H9 (cell line): Measurements from ENCODE around the gene APOL2. TPM values are rescaled to one million over a fixed set of nuclear protein-coding genes. Genes with fewer than 3 reads are reported as not detected.

Experiments used
- DNase-seq: peaks from one replicate; pipeline ENCODE4 v3.0.0-alpha.2; 2017
- H2AFZ ChIP-seq: one replicate; pipeline ENCODE4 v1.6.1; 2013; ENCODE audit warnings: mild to moderate bottlenecking, low read length, control low read depth, moderate library complexity
- H2AK5ac ChIP-seq: 2 replicates; pipeline ENCODE4 v1.6.1; 2013; ENCODE audit warnings: low read length, control low read depth, mixed read lengths; ENCODE audit not compliant: insufficient read length
- H2BK120ac ChIP-seq: one replicate; pipeline ENCODE4 v1.6.1; 2013; ENCODE audit warnings: low read depth, mild to moderate bottlenecking, low read length, control low read depth, inconsistent platforms; ENCODE audit not compliant: poor library complexity, severe bottlenecking
- H2BK12ac ChIP-seq: 2 replicates; pipeline ENCODE4 v1.6.1; 2013; ENCODE audit warnings: low read length, control low read depth, mixed read lengths, low read depth; ENCODE audit not compliant: insufficient read length
- H2BK15ac ChIP-seq: 2 replicates; pipeline ENCODE4 v1.6.1; 2013; ENCODE audit warnings: low read depth, low read length, control low read depth
- H2BK20ac ChIP-seq: one replicate; pipeline ENCODE4 v1.6.1; 2013; ENCODE audit warnings: low read depth, mild to moderate bottlenecking, low read length, control low read depth, inconsistent platforms; ENCODE audit not compliant: poor library complexity, severe bottlenecking
- H2BK5ac ChIP-seq: 2 replicates; pipeline ENCODE4 v1.6.1; 2013; ENCODE audit warnings: low read length, control low read depth, mixed read lengths; ENCODE audit not compliant: insufficient read length
- H3K14ac ChIP-seq: 2 replicates; pipeline ENCODE4 v1.6.1; 2013; ENCODE audit warnings: low read length, control low read depth; ENCODE audit not compliant: insufficient read depth
- H3K18ac ChIP-seq: 2 replicates; pipeline ENCODE4 v1.6.1; 2013; ENCODE audit warnings: low read depth, mild to moderate bottlenecking, mixed read lengths, low read length, control low read depth; ENCODE audit not compliant: insufficient read length
- H3K23ac ChIP-seq: 2 replicates; pipeline ENCODE4 v1.6.1; 2013; ENCODE audit warnings: low read length, control low read depth, mixed read lengths, low read depth; ENCODE audit not compliant: insufficient read length
- H3K23me2 ChIP-seq: 2 replicates; pipeline ENCODE4 v1.6.1; 2013; ENCODE audit warnings: low read depth, mild to moderate bottlenecking, mixed read lengths, low read length, control low read depth; ENCODE audit not compliant: insufficient read length, poor library complexity, severe bottlenecking
- H3K27ac ChIP-seq: 2 replicates; pipeline ENCODE4 v1.5.1; 2013; ENCODE audit warnings: low read length, control low read depth, mixed read lengths, low read depth; ENCODE audit not compliant: insufficient read length
- H3K27me3 ChIP-seq: 2 replicates; pipeline ENCODE4 v1.6.1; 2013; ENCODE audit warnings: low read length, control low read depth, inconsistent platforms; ENCODE audit not compliant: insufficient read depth
- H3K4ac ChIP-seq: 2 replicates; pipeline ENCODE4 v1.6.1; 2013; ENCODE audit warnings: low read depth, mild to moderate bottlenecking, control low read depth, inconsistent platforms, low read length, moderate library complexity
- H3K4me1 ChIP-seq: 2 replicates; pipeline ENCODE4 v1.6.1; 2013; ENCODE audit warnings: low read length, control low read depth, inconsistent platforms; ENCODE audit not compliant: insufficient read depth
- H3K4me2 ChIP-seq: 2 replicates; pipeline ENCODE4 v1.6.1; 2013; ENCODE audit warnings: low read length, control low read depth, mixed read lengths; ENCODE audit not compliant: insufficient read length, insufficient read depth
- H3K56ac ChIP-seq: 2 replicates; pipeline ENCODE4 v1.6.1; 2013; ENCODE audit warnings: low read depth, mild to moderate bottlenecking, mixed read lengths, low read length, control low read depth; ENCODE audit not compliant: insufficient read length
- H3K79me1 ChIP-seq: 2 replicates; pipeline ENCODE4 v1.6.1; 2013; ENCODE audit warnings: low read depth, mild to moderate bottlenecking, moderate library complexity, low read length, control low read depth, inconsistent platforms; ENCODE audit not compliant: insufficient read depth, poor library complexity, severe bottlenecking
- H3K79me2 ChIP-seq: 2 replicates; pipeline ENCODE4 v1.6.1; 2013; ENCODE audit warnings: low read length, control low read depth, inconsistent platforms; ENCODE audit not compliant: insufficient read depth
- H3K9ac ChIP-seq: 2 replicates; pipeline ENCODE4 v1.6.1; 2013; ENCODE audit warnings: low read length, control low read depth, mixed read lengths; ENCODE audit not compliant: insufficient read length; ENCODE audit errors: extremely low read depth
- H3K9me3 ChIP-seq: one replicate; pipeline ENCODE4 v1.6.1; 2013; ENCODE audit warnings: low read depth, low read length, inconsistent platforms; ENCODE audit not compliant: control insufficient read depth
- H3T11ph ChIP-seq: one replicate; pipeline ENCODE4 v1.6.1; 2013; ENCODE audit warnings: mild to moderate bottlenecking, low read length, control low read depth, inconsistent platforms
- H4K20me1 ChIP-seq: one replicate; pipeline ENCODE4 v1.6.1; 2013; ENCODE audit not compliant: control insufficient read depth, insufficient read length, insufficient read depth
- H4K5ac ChIP-seq: 2 replicates; pipeline ENCODE4 v1.6.1; 2013; ENCODE audit warnings: low read depth, mild to moderate bottlenecking, mixed read lengths, low read length, control low read depth; ENCODE audit not compliant: insufficient read length
- H4K8ac ChIP-seq: replicated peaks from 2 replicates; pipeline ENCODE4 v1.6.1; 2013; ENCODE audit warnings: low read length, control low read depth, mixed read lengths, low read depth; ENCODE audit not compliant: insufficient read length
- H4K91ac ChIP-seq: 2 replicates; pipeline ENCODE4 v1.6.1; 2013; ENCODE audit warnings: low read depth, mild to moderate bottlenecking, moderate library complexity, mixed read lengths, low read length, control low read depth; ENCODE audit not compliant: insufficient read length
- H3K27ac Mint-ChIP-seq, 3 experiments: 2 replicates in 2 of 3; 3 replicates in 1 of 3; pipeline ENCODE4 v1.8.0; 2020 to 2021; ENCODE audit warnings: mixed read lengths in 3 of 3, mild to moderate bottlenecking in 1 of 3, moderate library complexity in 1 of 3
- H3K27me3 Mint-ChIP-seq: 2 replicates; pipeline ENCODE4 v1.8.0; 2021; ENCODE audit warnings: low read depth, mild to moderate bottlenecking, moderate library complexity, mixed read lengths
- H3K36me3 Mint-ChIP-seq, 3 experiments: 2 replicates in 2 of 3; 3 replicates in 1 of 3; pipeline ENCODE4 v1.8.0; 2020 to 2021; ENCODE audit warnings: low read depth in 3 of 3, mixed read lengths in 3 of 3; ENCODE audit not compliant: insufficient read depth in 1 of 3
- H3K4me1 Mint-ChIP-seq, 2 experiments: 2 replicates each; pipeline ENCODE4 v1.8.0; 2020; ENCODE audit warnings: mixed read lengths in 2 of 2
- H3K4me3 Mint-ChIP-seq, 2 experiments: 2 replicates in 1 of 2; 3 replicates in 1 of 2; pipeline ENCODE4 v1.8.0; 2020 to 2021; ENCODE audit warnings: mild to moderate bottlenecking in 2 of 2, mixed read lengths in 2 of 2, moderate library complexity in 1 of 2
- H3K9me3 Mint-ChIP-seq, 2 experiments: 2 replicates in 1 of 2; 3 replicates in 1 of 2; pipeline ENCODE4 v1.8.0; 2020; ENCODE audit warnings: mild to moderate bottlenecking in 2 of 2, mixed read lengths in 2 of 2, moderate library complexity in 1 of 2
- CTCF ChIP-seq: fragments of 200-600 bp; sonication (generic); conservative IDR thresholded peaks from 3 replicates; pipeline ENCODE4 v1.8.0; 2021; ENCODE audit warnings: antibody characterized with exemption, mild to moderate bottlenecking
- WGBS: extraction: QIAGEN DNeasy Blood & Tissue Kit; methylation state at CpG from one replicate; pipeline ENCODE4 v1.1.7; 2013; ENCODE audit warnings: missing lambda C conversion rate, low lambda C conversion rate, mixed read lengths; ENCODE audit not compliant: insufficient read length; ENCODE audit errors: extremely low coverage; 5-methylcytosine and 5-hydroxymethylcytosine counted together
- total RNA-seq: library from RNA; stranded (reverse); gene quantifications from 2 replicates; pipeline ENCODE4 v1.2.1, GENCODE V29; 2021

The APOL2 gene
- total RNA-seq, 1 experiment from 2014 or later: 15.6 TPM

GRCh38 chr22:36199001-36199551 is 40.3 kb downstream of the APOL2 start:
- Histone ChIP-seq H4K5ac (no peak overlapping the region), H3K79me2 (no peaks in the 10 kb centered on the region), H3K18ac (no peak overlapping the region), H2BK20ac (no peak overlapping the region), H2BK15ac (no peak overlapping the region), H2BK120ac (no peak overlapping the region), H3K4me2 (no peak overlapping the region), H3K9ac (no peak overlapping the region), H3K14ac (no peak overlapping the region), H3T11ph (no peak overlapping the region), H3K23me2 (no peaks in the 10 kb centered on the region), H3K56ac (no peak overlapping the region), H2BK12ac (no peak overlapping the region), H2AK5ac (no peak overlapping the region), H3K4me1 (peaks cover 4% of the 10 kb centered on the region; the same call in 1 of the 2 replicates), H4K8ac (no peak overlapping the region), H4K20me1 (no peaks in the 10 kb centered on the region), H3K79me1 (no peaks in the 10 kb centered on the region), H2BK5ac (no peak overlapping the region), H3K9me3 (no peaks in the 10 kb centered on the region), H3K4ac (no peak overlapping the region), H3K27me3 (no peaks in the 10 kb centered on the region), H3K27ac (no peak overlapping the region), H4K91ac (peak overlapping the region; percentile 13), H2AFZ (no peak overlapping the region), H3K23ac (no peak overlapping the region)
- Mint-ChIP-seq H3K27me3 (peaks cover 2% of the 10 kb centered on the region; the same call in 1 of the 2 replicates), H3K9me3 (no peaks in the 10 kb centered on the region; a peak in 2 of 5 replicates), H3K4me1 (peaks cover 44 to 60% of the 10 kb centered on the region in 2 experiments), H3K36me3 (no peaks in the 10 kb centered on the region), H3K27ac (no peak overlapping the region), H3K4me3 (no peak overlapping the region)
- DNase-seq: no peak
- WGBS: no CpG with 5 or more reads among the region's 5 CpGs
- no peak for TF ChIP-seq CTCF
